ENCODE data around the gene RANBP1. TPM values are rescaled to one million over a fixed set of nuclear protein-coding genes. Genes with fewer than 3 reads are reported as not detected.

RANBP1 gene
- total and polyA plus RNA-seq, 2 of the 8 experiments (the other 6 are each of a cell fraction or from before 2014, with no cell fraction given): 343 to 484 TPM

GRCh38 chr22:20116951-20117632 lies 1.2 kb downstream of the RANBP1 start, which contains the start of gene TRMT2A (continued):
- no peak for TF ChIP-seq RNF2 (IDR thresholded peaks at IDR 0.05; ENCODE audit: borderline replicate concordance, low read depth, low read length, missing control alignments, poor library complexity, severe bottlenecking)
- peak; percentile 61 for TF ChIP-seq NRF1 (IDR thresholded peaks at IDR 0.05; ENCODE audit: low read depth, low read length)
- no peak for TF ChIP-seq TCF12 (IDR thresholded peaks at IDR 0.05; ENCODE audit: low read depth, low read length)
- TF ChIP-seq KDM1A (IDR thresholded peaks at IDR 0.05; ENCODE audit: borderline replicate concordance, low read length): no peak
- TF ChIP-seq FOSL1 (IDR thresholded peaks at IDR 0.05; ENCODE audit: insufficient read depth, low read depth, low read length): no peak
- no peak for TF ChIP-seq GTF2F1 (IDR thresholded peaks at IDR 0.05; ENCODE audit: borderline replicate concordance, low read depth, low read length)
- no peak for TF ChIP-seq RAD21 (IDR thresholded peaks at IDR 0.05 in 1 of 2, conservative IDR thresholded peaks at IDR 0.05 in 1 of 2; ENCODE audit: low read depth in 2 of 2, low read length in 2 of 2)
- TF ChIP-seq CEBPB (IDR thresholded peaks at IDR 0.05; ENCODE audit: low read depth, low read length): no peak
- TF ChIP-seq BCL11A (IDR thresholded peaks at IDR 0.05; ENCODE audit: low read depth in 2 of 2, low read length in 2 of 2): no peak
- no peak for TF ChIP-seq EZH2 (IDR thresholded peaks at IDR 0.05; ENCODE audit: low read depth, low read length, severe bottlenecking)
- no peak for TF ChIP-seq CTBP2 (IDR thresholded peaks at IDR 0.05; ENCODE audit: borderline replicate concordance, insufficient read depth, insufficient read length, low read length)
- no peak for TF ChIP-seq HDAC6 (IDR thresholded peaks at IDR 0.05; ENCODE audit: low read depth, low read length)
- no peak for TF ChIP-seq JUN (IDR thresholded peaks at IDR 0.05; ENCODE audit: low read depth, low read length)
- TF ChIP-seq YY1 (IDR thresholded peaks at IDR 0.05; ENCODE audit: low read depth, low read length): no peak
- peak; percentile 75 for TF ChIP-seq CHD2 (IDR thresholded peaks at IDR 0.05; ENCODE audit: low read length)
- TF ChIP-seq RXRA (IDR thresholded peaks at IDR 0.05; ENCODE audit: insufficient read depth, low read depth, low read length): peak; percentile 59; the same call in 1 of the 2 replicates
- TF ChIP-seq JUND (IDR thresholded peaks at IDR 0.05; ENCODE audit: low read length): no peak; the same call in 1 of the 2 replicates
- peak; percentile 82 for TF ChIP-seq TAF1 (IDR thresholded peaks at IDR 0.05; ENCODE audit: low read depth, low read length)
- TF ChIP-seq ZNF274 (IDR thresholded peaks at IDR 0.05; ENCODE audit: borderline replicate concordance, extremely low read depth, low read length): no peak
- peak; percentile 66 for TF ChIP-seq TAF7 (optimal IDR thresholded peaks at IDR 0.05; ENCODE audit: borderline replicate concordance, low read depth, low read length)
- TF ChIP-seq SIX5 (IDR thresholded peaks at IDR 0.05; ENCODE audit: low read depth, low read length): peak; percentile 20; the same call in 1 of the 2 replicates

Measured in H1 (cell line).